Central memory CD4-positive, alpha-beta T cell (primary cell): ENCODE data around the gene PLEKHH2.
"Not testable (repeated sequence)": the region's sequence is repeated elsewhere in the genome, so short reads cannot be mapped to it uniquely, and the experiment has no call there.

ENCODE experiments used
- DNase-seq: peaks from one replicate; pipeline ENCODE4 v3.0.0; 2022
- total RNA-seq, 3 experiments: gene quantifications; one replicate each; lab custom pipeline; 2026; lab: John Stamatoyannopoulos, UW

Gene PLEKHH2
- total RNA-seq = 0.53 to 4.1 (median 3.1) reads per million in 3 experiments

GRCh38 chr2:43637030-43637803 lies at the start of gene PLEKHH2:
Gene PLEKHH2 (plus strand): TSS chr2:43637260. CDS start chr2:43644674, 7,414 bp downstream.
- peak; percentile 73 for DNase-seq

GRCh38 chr2:43592443-43592842 lies 44.6 kb upstream of the PLEKHH2 start:
- DNase-seq = no peak

GRCh38 chr2:43593254-43593653 lies 43.8 kb upstream of the PLEKHH2 start:
- no peak for DNase-seq

- no peak for DNase-seq
Measured at GRCh38 chr2:43594875-43595274, 42.2 kb upstream of the PLEKHH2 start.

GRCh38 chr2:43595603-43596412 lies 41.3 kb upstream of the PLEKHH2 start, which contains the start of gene THADA:
Gene THADA (minus strand): TSS chr2:43596038. CDS start chr2:43592392, 3,646 bp downstream.
- DNase-seq = peak; percentile 93

DNA sequence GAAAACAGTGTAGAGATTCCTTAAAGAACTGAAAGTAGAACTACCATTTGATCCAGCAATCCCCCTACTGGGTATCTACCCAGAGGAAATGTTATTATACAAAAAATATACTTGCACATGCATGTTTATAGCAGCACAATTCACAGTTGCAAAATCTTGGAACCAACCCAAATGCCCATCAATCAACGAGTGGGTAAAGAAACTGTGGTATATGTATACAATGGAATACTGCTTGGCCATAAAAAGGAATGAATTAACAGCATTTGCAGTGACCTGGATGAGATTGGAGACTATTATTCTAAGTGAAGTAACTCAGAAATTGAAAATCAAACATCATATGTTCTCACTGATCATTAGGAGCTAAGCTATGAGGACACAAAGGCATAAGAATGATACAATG lies 36.5 kb upstream of the PLEKHH2 start:
- DNase-seq = not testable (repeated sequence)

DNA sequence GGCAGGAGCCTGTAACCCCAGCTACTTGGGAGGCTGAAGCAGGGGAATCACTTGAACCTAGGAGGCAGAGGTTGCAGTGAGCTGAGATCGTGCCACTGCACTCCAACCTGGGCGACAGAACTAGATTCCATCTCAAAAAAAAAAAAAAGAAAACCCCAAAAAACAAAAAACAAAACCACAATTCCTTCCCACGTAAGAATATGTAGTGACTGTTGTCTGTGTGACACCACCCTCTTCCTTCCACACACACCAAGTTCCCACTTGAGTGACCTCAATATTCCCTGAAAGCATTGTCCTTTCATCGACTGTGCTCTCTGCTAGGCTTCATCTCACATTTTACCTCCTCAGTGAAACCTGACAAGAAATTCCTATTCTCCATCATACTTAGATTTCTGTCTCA lies 32.4 kb upstream of the PLEKHH2 start:
- DNase-seq = no peak

- DNase-seq = no peak
Measured at GRCh38 chr2:43605079-43605655, 31.9 kb upstream of the PLEKHH2 start.

DNA sequence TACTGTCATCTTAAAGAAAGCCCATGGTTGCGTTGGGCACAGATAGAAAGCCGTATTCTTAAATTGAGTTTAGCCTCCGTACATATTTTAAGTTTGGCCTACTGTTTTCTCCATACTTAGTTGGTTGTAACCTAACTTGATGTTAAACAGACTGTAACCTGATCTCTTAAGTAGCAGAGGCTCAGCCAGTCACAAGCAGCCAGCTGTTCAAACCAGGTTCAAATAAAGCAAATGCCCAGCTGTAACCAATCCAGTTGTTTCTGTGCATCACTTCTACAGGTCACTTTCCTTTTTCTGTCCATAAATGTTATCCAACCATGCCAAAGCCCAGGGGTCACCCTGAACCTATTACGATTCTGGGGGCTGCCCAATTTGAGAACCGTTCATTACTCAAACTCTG lies 31.2 kb upstream of the PLEKHH2 start:
- no peak for DNase-seq

DNA sequence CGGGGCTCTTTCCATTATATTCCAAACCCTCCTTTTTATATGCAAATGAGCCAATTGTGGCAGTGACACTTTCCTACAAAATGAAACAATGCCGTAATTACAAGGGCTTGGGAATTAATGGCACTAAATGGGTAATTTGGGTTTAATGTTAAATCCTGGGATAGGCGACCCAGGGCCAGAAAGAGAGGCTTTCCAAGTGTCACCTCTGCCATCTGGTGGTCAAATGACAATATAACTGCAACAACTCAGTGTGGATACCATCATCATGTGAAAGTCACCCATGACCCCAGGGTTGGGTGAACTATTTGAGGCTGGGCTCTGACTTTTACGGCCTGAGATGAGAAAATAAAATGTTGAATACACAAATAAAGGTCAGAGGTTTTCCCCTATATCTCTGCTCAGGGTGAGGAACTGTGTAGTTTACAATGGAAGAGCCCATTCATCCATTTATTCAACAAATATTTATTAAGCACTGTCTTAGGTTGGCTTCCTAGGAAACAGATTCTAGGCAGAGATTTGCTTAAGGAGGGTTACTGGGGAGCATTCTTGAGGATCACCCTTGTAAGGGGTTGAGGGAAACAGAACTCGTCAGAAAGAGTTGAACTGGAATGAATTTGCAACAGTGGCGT lies 27.7 kb upstream of the PLEKHH2 start:
- DNase-seq = peak; percentile 41

DNA sequence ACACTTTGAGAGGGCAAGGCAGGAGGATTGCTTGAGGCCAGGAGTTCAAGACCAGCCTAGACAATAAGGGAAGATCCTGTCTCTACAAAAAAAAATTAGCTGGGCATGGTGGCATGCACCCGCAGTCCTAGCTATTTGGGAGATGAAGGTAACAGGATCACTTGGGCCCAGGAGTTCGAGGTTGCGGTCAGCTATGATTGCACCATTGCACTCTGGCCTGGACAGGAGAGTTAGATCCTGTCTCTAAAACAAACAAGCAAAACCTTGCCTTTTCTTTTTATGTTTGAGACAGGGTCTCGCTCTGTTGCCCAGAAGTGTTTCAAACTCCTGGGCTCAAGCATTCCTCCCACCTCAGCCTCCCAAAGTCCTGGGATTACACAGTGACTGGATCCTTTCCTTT lies 26.7 kb upstream of the PLEKHH2 start:
- DNase-seq = no peak

GRCh38 chr2:43611987-43612894 lies 24.8 kb upstream of the PLEKHH2 start:
- peak; percentile 56 for DNase-seq

GRCh38 chr2:43612944-43613343 lies 24.1 kb upstream of the PLEKHH2 start:
- no peak for DNase-seq

DNA sequence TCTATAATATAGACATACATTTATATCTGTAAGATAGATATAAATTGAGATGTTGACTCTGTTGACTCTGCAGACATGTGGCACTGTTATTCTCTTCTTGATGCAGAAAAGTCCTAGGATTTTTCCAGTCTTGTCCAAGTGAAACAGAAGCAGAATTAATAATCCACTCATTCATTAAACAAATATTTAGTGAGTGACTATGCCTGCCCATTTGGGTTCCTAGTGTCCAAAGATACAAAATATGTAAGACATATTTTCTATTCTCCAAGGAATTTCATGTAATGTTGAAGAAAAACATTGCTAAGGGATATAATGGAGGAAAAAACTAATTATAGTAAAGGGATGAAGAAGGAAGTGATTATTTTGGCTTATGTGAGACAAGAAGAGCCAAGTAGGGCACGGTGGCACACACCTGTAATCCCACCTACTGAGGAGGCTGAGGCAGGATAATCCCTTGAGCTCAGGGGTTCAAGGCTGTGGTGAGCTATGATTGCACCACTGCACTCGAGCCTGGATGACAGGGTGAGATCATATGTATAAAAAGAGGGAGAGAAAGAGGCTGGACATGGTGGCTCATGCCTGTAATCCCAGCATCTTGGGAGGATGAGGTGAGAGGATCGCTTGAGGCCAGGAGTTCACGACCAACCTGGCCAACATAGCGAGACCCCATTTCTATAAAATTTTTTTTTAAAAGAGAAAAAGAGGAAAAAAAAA lies 19.9 kb upstream of the PLEKHH2 start:
- no peak for DNase-seq

DNA sequence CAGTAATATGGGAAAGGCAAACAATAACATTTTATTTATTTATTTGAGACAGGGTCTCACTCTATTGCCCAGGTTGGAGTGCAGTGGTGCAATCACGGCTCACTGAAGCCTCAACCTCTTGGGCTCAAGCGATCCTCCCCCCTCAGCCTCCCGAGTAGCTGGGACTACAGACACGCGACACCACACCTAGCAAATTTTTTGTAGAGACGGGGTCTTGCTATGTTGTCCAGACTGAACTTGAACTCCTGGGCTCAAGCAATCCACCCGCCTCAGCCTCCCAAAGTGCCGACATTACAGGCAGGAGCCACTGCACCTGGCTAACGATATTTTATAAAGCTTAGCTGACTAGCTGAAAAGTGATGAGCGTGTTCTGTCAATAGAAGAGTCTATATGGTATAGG lies 17.5 kb upstream of the PLEKHH2 start:
- no peak for DNase-seq

- DNase-seq = no peak
Measured at GRCh38 chr2:43622931-43623451, 14.1 kb upstream of the PLEKHH2 start.

GRCh38 chr2:43631618-43632317 lies 5.3 kb upstream of the PLEKHH2 start:
- no peak for DNase-seq

DNA sequence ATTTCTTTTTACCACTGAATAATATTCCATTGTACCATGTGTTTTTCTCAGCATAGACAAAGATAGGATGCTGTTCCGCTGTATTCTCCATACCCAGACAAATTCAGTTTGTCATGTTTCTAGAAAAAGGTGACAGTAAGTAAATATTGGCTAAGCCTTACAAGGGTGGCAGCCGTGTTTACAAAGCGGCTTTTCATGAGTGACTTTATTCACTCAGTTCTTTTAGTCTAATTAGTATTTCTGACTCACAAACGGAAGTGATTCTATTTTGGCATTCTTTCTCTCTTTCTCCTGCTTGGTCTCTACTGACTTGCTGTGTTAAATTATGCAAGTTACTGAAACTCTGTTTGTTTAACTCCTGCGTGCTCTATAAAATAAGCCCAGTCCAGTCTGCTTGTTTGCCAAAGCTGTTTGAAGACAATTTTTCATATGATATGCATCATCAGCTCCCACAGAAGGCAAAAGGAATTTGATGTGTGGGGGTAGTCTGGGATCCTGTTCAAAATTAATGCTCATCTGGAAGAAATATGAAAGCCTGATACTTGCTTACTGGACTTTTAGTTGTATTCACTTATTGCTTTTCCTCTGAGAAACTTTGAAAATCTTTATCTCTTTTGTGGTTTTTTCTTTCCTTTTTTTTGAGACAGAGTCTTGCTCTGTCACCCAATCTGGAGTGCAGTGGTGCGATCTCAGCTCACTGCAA lies 2.3 kb upstream of the PLEKHH2 start:
- DNase-seq = no peak

DNA sequence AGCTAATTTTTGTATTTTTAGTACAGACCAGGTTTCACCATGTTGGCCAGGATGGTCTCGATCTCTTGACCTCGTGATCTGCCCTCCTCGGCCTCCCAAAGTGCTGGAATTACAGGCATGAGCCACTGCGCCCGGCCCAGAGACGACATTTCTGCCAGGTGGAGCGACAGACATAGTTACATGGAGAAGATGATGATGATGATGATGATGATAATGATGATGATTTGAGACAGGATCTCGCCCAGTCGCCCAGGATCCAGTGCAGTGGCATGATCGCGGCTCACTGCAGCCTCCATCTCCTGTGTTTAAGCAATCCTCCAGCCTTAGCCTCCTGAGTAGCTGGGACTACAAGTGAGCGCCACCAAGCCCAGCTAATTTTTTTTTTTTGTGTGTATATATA lies 907 bp upstream of the PLEKHH2 start:
- not testable (repeated sequence) for DNase-seq

- DNase-seq = peak; percentile 32
Measured at GRCh38 chr2:43636621-43637020, 439 bp upstream of the PLEKHH2 start.
